PC-3 (cell line): Measurements from ENCODE around the gene SMYD1. TPM values are rescaled to one million over a fixed set of nuclear protein-coding genes. Genes with fewer than 3 reads are reported as not detected.

Experiments
- ATAC-seq: fragments of 200-7000 bp; cut with Tn5 transposase; 2 replicates; pipeline ENCODE4 v1.9.1; 2020; ENCODE audit warnings: mild to moderate bottlenecking, moderate library complexity
- BruUV-seq: library from RNA; stranded (reverse); fragments of 400-500 nt; replicated peaks from 2 replicates; lab custom pipeline; 2021; lab: Mats Ljungman, UMichigan
- CTCF ChIA-PET: fragments of 300-600 bp; sonication (Branson Sonifier 250); formaldehyde crosslinking; loops from one replicate; lab custom pipeline; 2022; ENCODE audit warnings: antibody characterized with exemption; lab: Charles Lee
- POLR2A ChIA-PET: fragments of 300-600 bp; sonication (Branson Sonifier 250); formaldehyde crosslinking; loops from one replicate; lab custom pipeline; 2022; ENCODE audit warnings: antibody characterized with exemption; ENCODE audit not compliant: unreplicated experiment; lab: Charles Lee
- DNase-seq: peaks from one replicate; pipeline ENCODE4 v3.0.0-alpha.2; 2015
- H2AFZ ChIP-seq: fragments of 300-600 bp; sonication (generic); 2 replicates; pipeline ENCODE4 v1.6.0; 2016; ENCODE audit warnings: antibody characterized with exemption, low read length
- H3F3A ChIP-seq: fragments of 300-600 bp; sonication (generic); one replicate; pipeline ENCODE4 v1.6.0; 2017; ENCODE audit warnings: antibody characterized with exemption, low read length, control low read depth, mild to moderate bottlenecking; ENCODE audit not compliant: unreplicated experiment
- H3K27ac ChIP-seq: fragments of 300-600 bp; sonication (generic); 2 replicates; pipeline ENCODE4 v1.5.1; 2016; ENCODE audit warnings: mild to moderate bottlenecking, low read length
- H3K27me3 ChIP-seq: fragments of 300-600 bp; sonication (generic); 2 replicates; pipeline ENCODE4 v1.6.1; 2016; ENCODE audit warnings: low read length, mixed read lengths
- H3K36me3 ChIP-seq: fragments of 300-600 bp; sonication (generic); 2 replicates; pipeline ENCODE4 v1.6.1; 2016; ENCODE audit warnings: low read depth, mixed run types, low read length, mixed read lengths
- H3K4me1 ChIP-seq: fragments of 300-600 bp; sonication (generic); 2 replicates; pipeline ENCODE4 v1.5.1; 2016; ENCODE audit warnings: low read length; ENCODE audit not compliant: insufficient read depth
- H3K4me2 ChIP-seq: fragments of 300-600 bp; sonication (generic); 2 replicates; pipeline ENCODE4 v1.6.0; 2016; ENCODE audit warnings: low read length
- H3K4me3 ChIP-seq: fragments of 300-600 bp; sonication (generic); 2 replicates; pipeline ENCODE4 v1.5.1; 2016; ENCODE audit warnings: mild to moderate bottlenecking, low read length, mixed read lengths
- H3K79me2 ChIP-seq: fragments of 300-600 bp; sonication (generic); 2 replicates; pipeline ENCODE4 v1.6.1; 2017; ENCODE audit warnings: low read length, mixed read lengths
- H3K9ac ChIP-seq: fragments of 300-600 bp; sonication (generic); 2 replicates; pipeline ENCODE4 v1.6.0; 2016; ENCODE audit warnings: mild to moderate bottlenecking, low read length
- H3K9me2 ChIP-seq: fragments of 300-600 bp; sonication (generic); replicated peaks from 2 replicates; pipeline ENCODE4 v1.6.1; 2016; ENCODE audit warnings: mixed run types, low read length, mixed read lengths
- H3K9me3 ChIP-seq: fragments of 300-600 bp; sonication (generic); 2 replicates; pipeline ENCODE4 v1.6.1; 2016; ENCODE audit warnings: low read length, mixed read lengths
- H4K20me1 ChIP-seq: fragments of 300-600 bp; sonication (generic); 2 replicates; pipeline ENCODE4 v1.6.1; 2016; ENCODE audit warnings: low read length, mixed read lengths
- EZH2 ChIP-seq: fragments of 300-600 bp; sonication (generic); IDR thresholded peaks from one replicate; pipeline ENCODE4 v1.6.1; 2017; ENCODE audit warnings: antibody characterized with exemption, mild to moderate bottlenecking, low read length; ENCODE audit not compliant: unreplicated experiment
- EZH2phosphoT487 ChIP-seq: fragments of 300-600 bp; sonication (generic); IDR thresholded peaks from 2 replicates; pipeline ENCODE4 v1.6.1; 2018; ENCODE audit warnings: mild to moderate bottlenecking, antibody characterized with exemption, low read length, borderline replicate concordance
- intact Hi-C: fragments of 100-400 bp; cut with micrococcal nuclease; formaldehyde crosslinking; loops from 2 replicates; pipeline ENCODE4 v1.9.0; 2023
- total RNA-seq: library from RNA; depleted of rRNA; stranded (reverse); fragments of >200 nt; gene quantifications from 2 replicates; pipeline ENCODE4 v1.2.3, GENCODE V29; 2014
- TF ChIP-seq, protein P1 (sequence below): fragments of 300-600 bp; sonication (generic); conservative IDR thresholded peaks from 2 replicates; pipeline ENCODE4 v1.5.1; 2017; ENCODE audit warnings: antibody characterized with exemption, low read depth, mild to moderate bottlenecking, low read length

The SMYD1 gene
- total RNA-seq, 1 experiment from 2014 or later, result not detected

DNA sequence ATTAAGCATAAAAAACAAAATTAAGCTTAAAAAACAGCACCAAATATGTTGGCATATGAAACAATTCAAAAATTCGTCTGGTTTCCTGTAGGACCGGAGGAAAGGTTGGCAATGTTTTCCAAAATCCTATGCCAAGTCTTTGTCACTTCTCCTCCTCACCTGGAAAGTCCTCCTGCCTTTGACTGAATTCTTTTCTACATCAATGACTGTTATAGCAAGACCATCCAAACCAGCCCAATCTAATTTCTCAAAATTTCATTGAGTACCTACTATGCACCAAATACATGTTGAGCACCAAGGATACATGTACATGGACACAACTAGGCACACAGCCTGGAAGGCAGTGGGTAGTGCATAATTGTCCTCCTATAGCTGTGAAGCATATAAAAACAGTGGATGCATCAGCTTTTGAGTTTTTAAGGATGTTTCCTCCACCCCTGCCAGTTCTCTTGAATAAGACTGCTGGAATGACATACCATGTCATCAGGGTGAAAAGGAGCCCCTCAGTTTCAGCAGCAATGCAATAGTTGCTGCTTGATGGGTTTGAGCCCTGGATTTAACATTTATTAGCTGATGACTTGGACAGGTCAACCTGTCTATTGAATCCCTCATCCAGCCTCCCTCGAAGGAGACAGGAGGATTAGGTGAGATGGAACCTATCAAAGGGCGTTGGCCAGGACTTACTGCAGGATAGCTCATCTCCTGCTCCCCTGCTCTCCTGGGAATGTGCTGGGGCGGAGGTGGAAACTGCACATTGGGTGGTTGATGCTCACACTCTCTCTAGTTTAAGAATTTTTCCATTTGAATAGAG is 55.7 kb downstream of the SMYD1 start:
- intact Hi-C loops, result no loop called here
- peaks cover 75% of the 10 kb centered on the region for H3K27me3 ChIP-seq
- H3K79me2 ChIP-seq, result no peaks in the 10 kb centered on the region
- no peaks in the 10 kb centered on the region for H4K20me1 ChIP-seq
- no peaks in the 10 kb centered on the region for H3K4me1 ChIP-seq
- no peak overlapping the region for H3K4me3 ChIP-seq
- H3K9me3 ChIP-seq, result no peaks in the 10 kb centered on the region
- no peaks in the 10 kb centered on the region for H3K36me3 ChIP-seq
- TF ChIP-seq, protein P1, sequence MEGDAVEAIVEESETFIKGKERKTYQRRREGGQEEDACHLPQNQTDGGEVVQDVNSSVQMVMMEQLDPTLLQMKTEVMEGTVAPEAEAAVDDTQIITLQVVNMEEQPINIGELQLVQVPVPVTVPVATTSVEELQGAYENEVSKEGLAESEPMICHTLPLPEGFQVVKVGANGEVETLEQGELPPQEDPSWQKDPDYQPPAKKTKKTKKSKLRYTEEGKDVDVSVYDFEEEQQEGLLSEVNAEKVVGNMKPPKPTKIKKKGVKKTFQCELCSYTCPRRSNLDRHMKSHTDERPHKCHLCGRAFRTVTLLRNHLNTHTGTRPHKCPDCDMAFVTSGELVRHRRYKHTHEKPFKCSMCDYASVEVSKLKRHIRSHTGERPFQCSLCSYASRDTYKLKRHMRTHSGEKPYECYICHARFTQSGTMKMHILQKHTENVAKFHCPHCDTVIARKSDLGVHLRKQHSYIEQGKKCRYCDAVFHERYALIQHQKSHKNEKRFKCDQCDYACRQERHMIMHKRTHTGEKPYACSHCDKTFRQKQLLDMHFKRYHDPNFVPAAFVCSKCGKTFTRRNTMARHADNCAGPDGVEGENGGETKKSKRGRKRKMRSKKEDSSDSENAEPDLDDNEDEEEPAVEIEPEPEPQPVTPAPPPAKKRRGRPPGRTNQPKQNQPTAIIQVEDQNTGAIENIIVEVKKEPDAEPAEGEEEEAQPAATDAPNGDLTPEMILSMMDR, result no peak
- TF ChIP-seq EZH2phosphoT487 (no peak), EZH2 (no peak)
- DNase-seq, result no peak
- no peak overlapping the region for H3K27ac ChIP-seq
- no peak overlapping the region for H3K4me2 ChIP-seq
- H3K9me2 ChIP-seq, result no peaks in the 10 kb centered on the region
- no peak for ATAC-seq
- no TSS peak for BruUV-seq
- H3K9ac ChIP-seq, result no peak overlapping the region
- ChIA-PET POLR2A (no interaction called here), CTCF (no interaction called here)
- H3F3A ChIP-seq, result no peaks in the 10 kb centered on the region
- H2AFZ ChIP-seq, result no peak overlapping the region

DNA sequence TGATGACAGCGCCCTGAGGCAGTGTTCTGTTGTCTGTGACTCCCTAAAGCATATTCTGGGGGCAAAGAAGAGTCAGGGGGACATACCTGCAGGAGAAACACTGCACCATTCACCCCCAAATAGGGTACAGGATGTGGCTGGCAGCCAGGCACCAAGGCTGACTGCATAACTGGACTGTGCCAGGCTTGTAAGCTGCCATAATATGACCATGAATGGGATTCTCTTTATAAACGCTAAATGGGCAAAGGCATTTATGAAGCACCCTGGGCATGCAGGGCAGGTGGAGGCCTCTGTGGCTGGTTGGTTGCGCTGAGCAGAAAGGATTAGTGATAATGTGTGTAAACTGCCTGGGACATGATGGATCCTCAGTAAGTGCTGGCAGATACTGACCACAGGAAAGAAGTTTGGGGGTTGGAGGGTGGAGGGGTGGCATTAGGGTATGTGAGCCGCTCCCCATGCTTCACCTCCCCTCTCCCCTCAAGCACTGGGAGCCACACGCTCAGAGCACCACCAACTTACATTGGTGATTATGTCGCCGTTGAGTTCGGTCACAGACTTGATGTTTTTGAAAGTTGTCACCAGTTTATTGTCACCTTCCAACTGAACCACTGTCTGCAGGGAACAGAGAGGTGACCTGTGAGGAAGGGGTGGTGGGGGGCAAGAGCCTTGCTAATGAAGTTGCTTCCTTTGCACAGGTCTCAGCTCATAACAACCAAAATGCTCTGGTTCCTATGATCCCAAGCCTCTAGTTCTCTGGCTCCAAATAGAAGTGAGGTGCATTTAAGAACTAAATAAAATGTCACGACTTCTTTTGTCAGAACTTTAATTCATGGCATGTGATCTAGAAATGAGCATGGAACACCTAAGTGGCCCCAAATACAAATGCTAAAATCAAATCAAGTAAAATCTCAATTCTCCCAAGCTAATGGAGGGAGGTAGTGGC is 56.6 kb downstream of the SMYD1 start:
- Histone ChIP-seq H2AFZ (no peak overlapping the region), H3F3A (no peaks in the 10 kb centered on the region), H3K4me3 (no peak overlapping the region), H3K9me3 (no peaks in the 10 kb centered on the region), H3K27ac (no peak overlapping the region), H3K4me1 (no peaks in the 10 kb centered on the region), H3K9me2 (no peaks in the 10 kb centered on the region), H3K79me2 (no peaks in the 10 kb centered on the region), H3K36me3 (no peaks in the 10 kb centered on the region), H3K4me2 (no peak overlapping the region), H3K27me3 (peaks cover 66% of the 10 kb centered on the region), H3K9ac (no peak overlapping the region), H4K20me1 (no peaks in the 10 kb centered on the region)
- TF ChIP-seq EZH2 (no peak), EZH2phosphoT487 (no peak)
- TF ChIP-seq, protein P1, result no peak
- no peak for ATAC-seq
- ChIA-PET CTCF (no interaction called here), POLR2A (no interaction called here)
- no peak for DNase-seq
- intact Hi-C loops, result no loop called here
- BruUV-seq, result no TSS peak
